NT2/D1 (cell line): ENCODE measurements around the gene TTL.
"Not testable (repeated sequence)": the region's sequence is repeated elsewhere in the genome, so short reads cannot be mapped to it uniquely, and the experiment has no call there.

Experiments
- DNase-seq: peaks from one replicate; pipeline ENCODE4 v3.0.0-alpha.2; 2011; ENCODE audit warnings: low read depth, low spot score
- H3K27me3 ChIP-seq: 2 replicates; pipeline ENCODE4 v1.6.0; 2011; ENCODE audit warnings: mild to moderate bottlenecking; ENCODE audit not compliant: insufficient read length, insufficient read depth
- H3K36me3 ChIP-seq: 2 replicates; pipeline ENCODE4 v1.6.1; 2011; ENCODE audit warnings: mild to moderate bottlenecking, low read length, mixed read lengths; ENCODE audit not compliant: insufficient read depth, insufficient read length
- H3K4me1 ChIP-seq: 2 replicates; pipeline ENCODE4 v1.5.1; 2011; ENCODE audit not compliant: insufficient read depth, insufficient read length
- H3K4me3 ChIP-seq: 2 replicates; pipeline ENCODE4 v1.5.1; 2011; ENCODE audit warnings: low read depth; ENCODE audit not compliant: insufficient read length
- H3K9ac ChIP-seq: 2 replicates; pipeline ENCODE4 v1.6.0; 2011; ENCODE audit warnings: low read depth; ENCODE audit not compliant: insufficient read length
- H3K9me3 ChIP-seq: 2 replicates; pipeline ENCODE4 v1.5.1; 2011; ENCODE audit warnings: mild to moderate bottlenecking, low read length; ENCODE audit not compliant: insufficient read depth
- SUZ12 ChIP-seq: IDR thresholded peaks from 2 replicates; pipeline ENCODE4 v1.6.1; 2011; ENCODE audit not compliant: insufficient read length, insufficient read depth; ENCODE audit errors: extremely low read depth
- YY1 ChIP-seq: IDR thresholded peaks from 2 replicates; pipeline ENCODE4 v1.6.1; 2011; ENCODE audit not compliant: insufficient read length, insufficient read depth
- ZNF274 ChIP-seq: IDR thresholded peaks from 2 replicates; pipeline ENCODE4 v1.6.1; 2011; ENCODE audit warnings: mild to moderate bottlenecking, low read depth, low read length

Gene TTL

GRCh38 chr2:112548980-112549379 lies 67.0 kb downstream of the TTL start:
- H3K9me3 ChIP-seq: no peaks in the 10 kb centered on the region
- H3K4me1 ChIP-seq: no peaks in the 10 kb centered on the region
- H3K27me3 ChIP-seq: no peaks in the 10 kb centered on the region
- peaks cover 80% of the 10 kb centered on the region for H3K36me3 ChIP-seq
- H3K4me3 ChIP-seq: no peak overlapping the region
- H3K9ac ChIP-seq: no peak overlapping the region
- TF ChIP-seq ZNF274 (no peak), YY1 (no peak), SUZ12 (no peak)
- DNase-seq: no peak

- TF ChIP-seq ZNF274 (no peak), SUZ12 (no peak), YY1 (no peak)
- no peak for DNase-seq
- Histone ChIP-seq H3K27me3 (no peaks in the 10 kb centered on the region), H3K9me3 (no peaks in the 10 kb centered on the region), H3K36me3 (peaks cover 86% of the 10 kb centered on the region), H3K4me1 (no peaks in the 10 kb centered on the region), H3K4me3 (no peak overlapping the region), H3K9ac (no peak overlapping the region)
Observed at GRCh38 chr2:112566104-112566503, 84.1 kb downstream of the TTL start.

- not testable (repeated sequence) for DNase-seq, H3K4me3 ChIP-seq, H3K4me1 ChIP-seq, H3K9me3 ChIP-seq, H3K27me3 ChIP-seq, H3K9ac ChIP-seq
- peaks cover 86% of the 10 kb centered on the region for H3K36me3 ChIP-seq
Observed at GRCh38 chr2:112566508-112566907, 84.6 kb downstream of the TTL start.

GRCh38 chr2:112572005-112572404 lies 90.0 kb downstream of the TTL start:
- Histone ChIP-seq H3K27me3 (no peaks in the 10 kb centered on the region), H3K9me3 (no peaks in the 10 kb centered on the region), H3K9ac (no peak overlapping the region), H3K4me1 (no peaks in the 10 kb centered on the region), H3K36me3 (peaks cover 90% of the 10 kb centered on the region), H3K4me3 (no peak overlapping the region)
- no peak for DNase-seq
- TF ChIP-seq YY1 (no peak), SUZ12 (no peak), ZNF274 (no peak)

GRCh38 chr2:112577756-112578155 lies 95.8 kb downstream of the TTL start:
- Histone ChIP-seq H3K27me3 (no peaks in the 10 kb centered on the region), H3K36me3 (peaks cover 38% of the 10 kb centered on the region), H3K4me3 (no peak overlapping the region), H3K9me3 (no peaks in the 10 kb centered on the region), H3K4me1 (no peaks in the 10 kb centered on the region), H3K9ac (no peak overlapping the region)
- DNase-seq: no peak
- TF ChIP-seq ZNF274 (no peak), SUZ12 (no peak), YY1 (no peak)

GRCh38 chr2:112579241-112579640 lies 97.3 kb downstream of the TTL start:
- no peaks in the 10 kb centered on the region for H3K27me3 ChIP-seq
- H3K4me1 ChIP-seq: no peaks in the 10 kb centered on the region
- H3K36me3 ChIP-seq: peaks cover 24% of the 10 kb centered on the region
- no peak overlapping the region for H3K9ac ChIP-seq
- H3K4me3 ChIP-seq: no peak overlapping the region
- TF ChIP-seq YY1: no peak
- no peak for TF ChIP-seq ZNF274
- H3K9me3 ChIP-seq: no peaks in the 10 kb centered on the region
- DNase-seq: no peak

GRCh38 chr2:112580084-112580483 lies 98.1 kb downstream of the TTL start:
- TF ChIP-seq YY1 (no peak), SUZ12 (no peak), ZNF274 (no peak)
- Histone ChIP-seq H3K4me3 (no peak overlapping the region), H3K27me3 (no peaks in the 10 kb centered on the region), H3K4me1 (no peaks in the 10 kb centered on the region), H3K9me3 (no peaks in the 10 kb centered on the region), H3K36me3 (peaks cover 16% of the 10 kb centered on the region), H3K9ac (no peak overlapping the region)
- DNase-seq: no peak

- Histone ChIP-seq H3K4me3 (no peak overlapping the region), H3K9ac (no peak overlapping the region), H3K27me3 (no peaks in the 10 kb centered on the region), H3K4me1 (no peaks in the 10 kb centered on the region), H3K9me3 (no peaks in the 10 kb centered on the region), H3K36me3 (peaks cover 14% of the 10 kb centered on the region)
- TF ChIP-seq ZNF274 (no peak), YY1 (no peak), SUZ12 (no peak)
- DNase-seq: no peak
Observed at GRCh38 chr2:112582314-112582746, 100.4 kb downstream of the TTL start.
